H9 (cell line): ENCODE data around the gene CCDC185. TPM values are rescaled to one million over a fixed set of nuclear protein-coding genes. Genes with fewer than 3 reads are reported as not detected.
A peak's percentile ranks its signal among the peaks of the same experiment; 100 is the strongest.

Experiments
- DNase-seq: peaks from one replicate; pipeline ENCODE4 v3.0.0-alpha.2; 2017
- H2AFZ ChIP-seq: one replicate; pipeline ENCODE4 v1.6.1; 2013; ENCODE audit warnings: mild to moderate bottlenecking, low read length, control low read depth, moderate library complexity
- H2AK5ac ChIP-seq: 2 replicates; pipeline ENCODE4 v1.6.1; 2013; ENCODE audit warnings: low read length, control low read depth, mixed read lengths; ENCODE audit not compliant: insufficient read length
- H2BK120ac ChIP-seq: one replicate; pipeline ENCODE4 v1.6.1; 2013; ENCODE audit warnings: low read depth, mild to moderate bottlenecking, low read length, control low read depth, inconsistent platforms; ENCODE audit not compliant: poor library complexity, severe bottlenecking
- H2BK12ac ChIP-seq: 2 replicates; pipeline ENCODE4 v1.6.1; 2013; ENCODE audit warnings: low read length, control low read depth, mixed read lengths, low read depth; ENCODE audit not compliant: insufficient read length
- H2BK15ac ChIP-seq: 2 replicates; pipeline ENCODE4 v1.6.1; 2013; ENCODE audit warnings: low read depth, low read length, control low read depth
- H2BK20ac ChIP-seq: one replicate; pipeline ENCODE4 v1.6.1; 2013; ENCODE audit warnings: low read depth, mild to moderate bottlenecking, low read length, control low read depth, inconsistent platforms; ENCODE audit not compliant: poor library complexity, severe bottlenecking
- H2BK5ac ChIP-seq: 2 replicates; pipeline ENCODE4 v1.6.1; 2013; ENCODE audit warnings: low read length, control low read depth, mixed read lengths; ENCODE audit not compliant: insufficient read length
- H3K14ac ChIP-seq: 2 replicates; pipeline ENCODE4 v1.6.1; 2013; ENCODE audit warnings: low read length, control low read depth; ENCODE audit not compliant: insufficient read depth
- H3K18ac ChIP-seq: 2 replicates; pipeline ENCODE4 v1.6.1; 2013; ENCODE audit warnings: low read depth, mild to moderate bottlenecking, mixed read lengths, low read length, control low read depth; ENCODE audit not compliant: insufficient read length
- H3K23ac ChIP-seq: 2 replicates; pipeline ENCODE4 v1.6.1; 2013; ENCODE audit warnings: low read length, control low read depth, mixed read lengths, low read depth; ENCODE audit not compliant: insufficient read length
- H3K23me2 ChIP-seq: 2 replicates; pipeline ENCODE4 v1.6.1; 2013; ENCODE audit warnings: low read depth, mild to moderate bottlenecking, mixed read lengths, low read length, control low read depth; ENCODE audit not compliant: insufficient read length, poor library complexity, severe bottlenecking
- H3K27ac ChIP-seq: 2 replicates; pipeline ENCODE4 v1.5.1; 2013; ENCODE audit warnings: low read length, control low read depth, mixed read lengths, low read depth; ENCODE audit not compliant: insufficient read length
- H3K27me3 ChIP-seq: 2 replicates; pipeline ENCODE4 v1.6.1; 2013; ENCODE audit warnings: low read length, control low read depth, inconsistent platforms; ENCODE audit not compliant: insufficient read depth
- H3K4ac ChIP-seq: 2 replicates; pipeline ENCODE4 v1.6.1; 2013; ENCODE audit warnings: low read depth, mild to moderate bottlenecking, control low read depth, inconsistent platforms, low read length, moderate library complexity
- H3K4me1 ChIP-seq: 2 replicates; pipeline ENCODE4 v1.6.1; 2013; ENCODE audit warnings: low read length, control low read depth, inconsistent platforms; ENCODE audit not compliant: insufficient read depth
- H3K4me2 ChIP-seq: 2 replicates; pipeline ENCODE4 v1.6.1; 2013; ENCODE audit warnings: low read length, control low read depth, mixed read lengths; ENCODE audit not compliant: insufficient read length, insufficient read depth
- H3K56ac ChIP-seq: 2 replicates; pipeline ENCODE4 v1.6.1; 2013; ENCODE audit warnings: low read depth, mild to moderate bottlenecking, mixed read lengths, low read length, control low read depth; ENCODE audit not compliant: insufficient read length
- H3K79me1 ChIP-seq: 2 replicates; pipeline ENCODE4 v1.6.1; 2013; ENCODE audit warnings: low read depth, mild to moderate bottlenecking, moderate library complexity, low read length, control low read depth, inconsistent platforms; ENCODE audit not compliant: insufficient read depth, poor library complexity, severe bottlenecking
- H3K79me2 ChIP-seq: 2 replicates; pipeline ENCODE4 v1.6.1; 2013; ENCODE audit warnings: low read length, control low read depth, inconsistent platforms; ENCODE audit not compliant: insufficient read depth
- H3K9ac ChIP-seq: 2 replicates; pipeline ENCODE4 v1.6.1; 2013; ENCODE audit warnings: low read length, control low read depth, mixed read lengths; ENCODE audit not compliant: insufficient read length; ENCODE audit errors: extremely low read depth
- H3K9me3 ChIP-seq: one replicate; pipeline ENCODE4 v1.6.1; 2013; ENCODE audit warnings: low read depth, low read length, inconsistent platforms; ENCODE audit not compliant: control insufficient read depth
- H3T11ph ChIP-seq: one replicate; pipeline ENCODE4 v1.6.1; 2013; ENCODE audit warnings: mild to moderate bottlenecking, low read length, control low read depth, inconsistent platforms
- H4K20me1 ChIP-seq: one replicate; pipeline ENCODE4 v1.6.1; 2013; ENCODE audit not compliant: control insufficient read depth, insufficient read length, insufficient read depth
- H4K5ac ChIP-seq: 2 replicates; pipeline ENCODE4 v1.6.1; 2013; ENCODE audit warnings: low read depth, mild to moderate bottlenecking, mixed read lengths, low read length, control low read depth; ENCODE audit not compliant: insufficient read length
- H4K8ac ChIP-seq: replicated peaks from 2 replicates; pipeline ENCODE4 v1.6.1; 2013; ENCODE audit warnings: low read length, control low read depth, mixed read lengths, low read depth; ENCODE audit not compliant: insufficient read length
- H4K91ac ChIP-seq: 2 replicates; pipeline ENCODE4 v1.6.1; 2013; ENCODE audit warnings: low read depth, mild to moderate bottlenecking, moderate library complexity, mixed read lengths, low read length, control low read depth; ENCODE audit not compliant: insufficient read length
- H3K27ac Mint-ChIP-seq, 3 experiments: 2 replicates in 2 of 3; 3 replicates in 1 of 3; pipeline ENCODE4 v1.8.0; 2020 to 2021; ENCODE audit warnings: mixed read lengths in 3 of 3, mild to moderate bottlenecking in 1 of 3, moderate library complexity in 1 of 3
- H3K27me3 Mint-ChIP-seq: 2 replicates; pipeline ENCODE4 v1.8.0; 2021; ENCODE audit warnings: low read depth, mild to moderate bottlenecking, moderate library complexity, mixed read lengths
- H3K36me3 Mint-ChIP-seq, 3 experiments: 2 replicates in 2 of 3; 3 replicates in 1 of 3; pipeline ENCODE4 v1.8.0; 2020 to 2021; ENCODE audit warnings: low read depth in 3 of 3, mixed read lengths in 3 of 3; ENCODE audit not compliant: insufficient read depth in 1 of 3
- H3K4me1 Mint-ChIP-seq, 2 experiments: 2 replicates each; pipeline ENCODE4 v1.8.0; 2020; ENCODE audit warnings: mixed read lengths in 2 of 2
- H3K4me3 Mint-ChIP-seq, 2 experiments: 2 replicates in 1 of 2; 3 replicates in 1 of 2; pipeline ENCODE4 v1.8.0; 2020 to 2021; ENCODE audit warnings: mild to moderate bottlenecking in 2 of 2, mixed read lengths in 2 of 2, moderate library complexity in 1 of 2
- H3K9me3 Mint-ChIP-seq, 2 experiments: 2 replicates in 1 of 2; 3 replicates in 1 of 2; pipeline ENCODE4 v1.8.0; 2020; ENCODE audit warnings: mild to moderate bottlenecking in 2 of 2, mixed read lengths in 2 of 2, moderate library complexity in 1 of 2
- WGBS: extraction: QIAGEN DNeasy Blood & Tissue Kit; methylation state at CpG from one replicate; pipeline ENCODE4 v1.1.7; 2013; ENCODE audit warnings: missing lambda C conversion rate, low lambda C conversion rate, mixed read lengths; ENCODE audit not compliant: insufficient read length; ENCODE audit errors: extremely low coverage; 5-methylcytosine and 5-hydroxymethylcytosine counted together
- total RNA-seq: library from RNA; stranded (reverse); gene quantifications from 2 replicates; pipeline ENCODE4 v1.2.1, GENCODE V29; 2021
- TF ChIP-seq, protein P1 (sequence below): fragments of 200-600 bp; sonication (generic); conservative IDR thresholded peaks from 3 replicates; pipeline ENCODE4 v1.8.0; 2021; ENCODE audit warnings: antibody characterized with exemption, mild to moderate bottlenecking

The CCDC185 gene
- total RNA-seq, 1 experiment from 2014 or later: not detected

DNA sequence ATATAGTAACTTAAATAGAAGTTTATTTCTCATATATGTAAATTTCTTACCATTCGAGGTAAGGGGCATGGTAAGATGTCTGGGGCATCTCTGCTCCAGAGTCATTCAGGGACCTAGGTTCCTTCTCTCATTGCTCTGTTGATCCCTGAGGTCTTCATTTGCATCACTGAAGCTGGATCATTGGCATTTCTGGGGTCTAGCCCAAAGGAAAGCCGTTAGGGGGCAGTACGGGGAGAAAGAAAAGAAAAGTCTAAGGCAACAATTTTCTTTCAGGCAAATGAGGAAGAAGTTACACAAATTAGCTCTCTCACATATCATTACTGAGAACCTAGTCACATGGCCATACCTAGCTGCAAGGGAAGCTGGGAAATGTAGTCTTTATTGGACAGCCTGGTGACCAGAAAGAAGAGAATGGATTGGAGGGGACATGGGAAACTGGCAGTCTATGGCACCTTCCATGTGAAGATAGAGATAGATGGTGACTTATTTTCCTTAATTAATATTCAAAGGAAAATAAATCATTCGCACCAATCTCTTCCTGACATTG, 19.1 kb upstream of the CCDC185 start:
- H3K27me3 Mint-ChIP-seq: peaks cover 19% of the 10 kb centered on the region
- WGBS: no CpG with 5 or more reads among the region's 4 CpGs

More for the DNA sequence above, 19.1 kb upstream of the CCDC185 start:
- Histone ChIP-seq H2BK5ac (no peak overlapping the region), H2BK120ac (no peak overlapping the region), H2BK20ac (no peak overlapping the region), H4K20me1 (no peaks in the 10 kb centered on the region), H3K9me3 (no peaks in the 10 kb centered on the region), H3K4ac (no peak overlapping the region), H4K8ac (no peak overlapping the region), H2AK5ac (no peak overlapping the region), H4K91ac (no peak overlapping the region), H3K4me2 (no peak overlapping the region), H2BK15ac (no peak overlapping the region), H3K23me2 (no peaks in the 10 kb centered on the region), H2AFZ (no peak overlapping the region), H3K9ac (no peak overlapping the region), H3K27me3 (no peaks in the 10 kb centered on the region), H3K14ac (no peak overlapping the region), H3K18ac (no peak overlapping the region), H3K79me1 (no peaks in the 10 kb centered on the region), H3K56ac (no peak overlapping the region), H4K5ac (no peak overlapping the region), H3K79me2 (no peaks in the 10 kb centered on the region), H3K23ac (no peak overlapping the region), H3K27ac (no peak overlapping the region), H3T11ph (no peak overlapping the region), H3K4me1 (no peaks in the 10 kb centered on the region), H2BK12ac (no peak overlapping the region)
- Mint-ChIP-seq H3K4me3 (no peak overlapping the region), H3K9me3 (peaks cover 21 to 25% of the 10 kb centered on the region in 2 experiments), H3K4me1 (peaks cover 0 to 2% of the 10 kb centered on the region in 2 experiments; a peak in 1 of 4 replicates), H3K27ac (no peak overlapping the region), H3K36me3 (peaks cover 0 to 14% (median 0%) of the 10 kb centered on the region in 3 experiments; a peak in 4 of 7 replicates)
- DNase-seq: no peak
- TF ChIP-seq, protein P1, sequence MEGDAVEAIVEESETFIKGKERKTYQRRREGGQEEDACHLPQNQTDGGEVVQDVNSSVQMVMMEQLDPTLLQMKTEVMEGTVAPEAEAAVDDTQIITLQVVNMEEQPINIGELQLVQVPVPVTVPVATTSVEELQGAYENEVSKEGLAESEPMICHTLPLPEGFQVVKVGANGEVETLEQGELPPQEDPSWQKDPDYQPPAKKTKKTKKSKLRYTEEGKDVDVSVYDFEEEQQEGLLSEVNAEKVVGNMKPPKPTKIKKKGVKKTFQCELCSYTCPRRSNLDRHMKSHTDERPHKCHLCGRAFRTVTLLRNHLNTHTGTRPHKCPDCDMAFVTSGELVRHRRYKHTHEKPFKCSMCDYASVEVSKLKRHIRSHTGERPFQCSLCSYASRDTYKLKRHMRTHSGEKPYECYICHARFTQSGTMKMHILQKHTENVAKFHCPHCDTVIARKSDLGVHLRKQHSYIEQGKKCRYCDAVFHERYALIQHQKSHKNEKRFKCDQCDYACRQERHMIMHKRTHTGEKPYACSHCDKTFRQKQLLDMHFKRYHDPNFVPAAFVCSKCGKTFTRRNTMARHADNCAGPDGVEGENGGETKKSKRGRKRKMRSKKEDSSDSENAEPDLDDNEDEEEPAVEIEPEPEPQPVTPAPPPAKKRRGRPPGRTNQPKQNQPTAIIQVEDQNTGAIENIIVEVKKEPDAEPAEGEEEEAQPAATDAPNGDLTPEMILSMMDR: peak; percentile 30; the same call in 2 of the 3 replicates
